Measurements from ENCODE around the gene AUTS2.

DNA sequence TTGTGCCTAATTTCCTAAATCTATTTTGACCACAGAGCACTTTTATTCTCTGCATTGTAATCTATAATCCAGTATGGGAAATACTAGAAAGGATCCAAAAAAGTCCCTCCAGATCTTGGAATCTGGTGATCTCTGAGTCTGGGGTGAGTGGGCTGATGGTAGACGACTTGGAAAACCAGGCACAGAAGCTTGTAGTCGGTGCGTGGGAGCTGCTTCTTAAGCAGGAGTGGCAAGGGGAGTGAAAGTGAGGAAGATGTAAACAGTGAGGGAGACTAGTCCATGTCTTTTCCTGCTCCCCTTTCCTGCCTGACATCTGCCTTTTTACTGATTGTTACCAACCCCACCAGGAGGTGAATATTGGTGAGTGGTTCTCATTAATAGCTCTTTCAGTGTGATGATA lies 6.8 kb downstream of the AUTS2 start:
- TF ChIP-seq CTCF (IDR thresholded peaks at IDR 0.05 in 8 of 11, conservative IDR thresholded peaks at IDR 0.05 in 3 of 11), result no peak
- no peak for TF ChIP-seq POLR2A (IDR thresholded peaks at IDR 0.05)

Data from spleen (tissue), 7 donors.